Osteocyte (in vitro differentiated cells): ENCODE data around the gene CDV3. TPM values are rescaled to one million over a fixed set of nuclear protein-coding genes. Genes with fewer than 3 reads are reported as not detected.
"Not testable (repeated sequence)": the region's sequence is repeated elsewhere in the genome, so short reads cannot be mapped to it uniquely, and the experiment has no call there.

ENCODE experiments used
- DNase-seq: peaks from one replicate; pipeline ENCODE4 v3.0.0; 2021; ENCODE audit warnings: mixed read lengths; ENCODE audit not compliant: unreplicated experiment; ENCODE audit errors: extremely low spot score
- H3K27ac Mint-ChIP-seq: one replicate; pipeline ENCODE4 v1.8.0; 2021; ENCODE audit warnings: mild to moderate bottlenecking, mixed read lengths; ENCODE audit not compliant: unreplicated experiment
- H3K27me3 Mint-ChIP-seq: one replicate; pipeline ENCODE4 v1.8.0; 2021; ENCODE audit warnings: mixed read lengths; ENCODE audit not compliant: unreplicated experiment
- H3K36me3 Mint-ChIP-seq: one replicate; pipeline ENCODE4 v1.8.0; 2021; ENCODE audit warnings: mixed read lengths; ENCODE audit not compliant: unreplicated experiment
- H3K4me1 Mint-ChIP-seq: one replicate; pipeline ENCODE4 v1.8.0; 2021; ENCODE audit warnings: mixed read lengths; ENCODE audit not compliant: unreplicated experiment
- H3K4me3 Mint-ChIP-seq: one replicate; pipeline ENCODE4 v1.8.0; 2021; ENCODE audit warnings: mild to moderate bottlenecking, moderate library complexity, mixed read lengths; ENCODE audit not compliant: unreplicated experiment
- H3K9me3 Mint-ChIP-seq: one replicate; pipeline ENCODE4 v1.8.0; 2021; ENCODE audit warnings: mixed read lengths; ENCODE audit not compliant: unreplicated experiment
- CTCF ChIP-seq: fragments of 200-600 bp; sonication (generic); IDR thresholded peaks from 2 replicates; pipeline ENCODE4 v1.5.0; 2021; ENCODE audit warnings: antibody characterized with exemption, mild to moderate bottlenecking, moderate library complexity
- total RNA-seq: library from RNA; stranded (reverse); gene quantifications from 2 replicates; pipeline ENCODE4 v1.2.1, GENCODE V29; 2021

CDV3 gene
- total RNA-seq, 1 donor from 2014 or later: 183 TPM

- Mint-ChIP-seq H3K9me3 (peaks cover 4% of the 10 kb centered on the region), H3K4me1 (peaks cover 18% of the 10 kb centered on the region), H3K27me3 (no peaks in the 10 kb centered on the region), H3K36me3 (no peaks in the 10 kb centered on the region), H3K4me3 (no peak overlapping the region), H3K27ac (no peak overlapping the region)
- no peak for DNase-seq
- TF ChIP-seq CTCF: no peak
Measured at GRCh38 chr3:133549565-133549964, 23.9 kb upstream of the CDV3 start.

- H3K9me3 Mint-ChIP-seq, H3K4me3 Mint-ChIP-seq, DNase-seq, H3K27me3 Mint-ChIP-seq, H3K36me3 Mint-ChIP-seq, H3K27ac Mint-ChIP-seq: not testable (repeated sequence)
- H3K4me1 Mint-ChIP-seq: peaks cover 18% of the 10 kb centered on the region
Measured at GRCh38 chr3:133551589-133551988, 21.9 kb upstream of the CDV3 start.

GRCh38 chr3:133561679-133562078 lies 11.8 kb upstream of the CDV3 start:
- no peak for TF ChIP-seq CTCF
- peaks cover 3% of the 10 kb centered on the region for H3K9me3 Mint-ChIP-seq
- no peak for DNase-seq

GRCh38 chr3:133562376-133562775 lies 11.1 kb upstream of the CDV3 start:
- peaks cover 20% of the 10 kb centered on the region for H3K4me1 Mint-ChIP-seq
- DNase-seq: no peak
- H3K27me3 Mint-ChIP-seq: no peaks in the 10 kb centered on the region
- TF ChIP-seq CTCF: no peak
- no peaks in the 10 kb centered on the region for H3K36me3 Mint-ChIP-seq
- no peak overlapping the region for H3K4me3 Mint-ChIP-seq
- H3K27ac Mint-ChIP-seq: no peak overlapping the region
- peaks cover 3% of the 10 kb centered on the region for H3K9me3 Mint-ChIP-seq

More at GRCh38 chr3:133561679-133562078, 11.8 kb upstream of the CDV3 start:
- no peaks in the 10 kb centered on the region for H3K27me3 Mint-ChIP-seq
- H3K4me3 Mint-ChIP-seq: no peak overlapping the region
- no peak overlapping the region for H3K27ac Mint-ChIP-seq
- no peaks in the 10 kb centered on the region for H3K36me3 Mint-ChIP-seq
- peaks cover 20% of the 10 kb centered on the region for H3K4me1 Mint-ChIP-seq

GRCh38 chr3:133563186-133563591 lies 10.3 kb upstream of the CDV3 start:
- Mint-ChIP-seq H3K4me3 (no peak overlapping the region), H3K27me3 (no peaks in the 10 kb centered on the region), H3K4me1 (peaks cover 24% of the 10 kb centered on the region), H3K9me3 (peaks cover 3% of the 10 kb centered on the region), H3K36me3 (no peaks in the 10 kb centered on the region), H3K27ac (peak overlapping the region; percentile 21)
- no peak for TF ChIP-seq CTCF
- no peak for DNase-seq

GRCh38 chr3:133563816-133564215 lies 9.7 kb upstream of the CDV3 start:
- Mint-ChIP-seq H3K4me3 (no peak overlapping the region), H3K27ac (no peak overlapping the region), H3K27me3 (no peaks in the 10 kb centered on the region), H3K9me3 (no peaks in the 10 kb centered on the region), H3K36me3 (no peaks in the 10 kb centered on the region), H3K4me1 (peaks cover 31% of the 10 kb centered on the region)
- DNase-seq: no peak
- no peak for TF ChIP-seq CTCF
